ENCODE measurements around the gene C1orf159.

C1orf159 gene

DNA sequence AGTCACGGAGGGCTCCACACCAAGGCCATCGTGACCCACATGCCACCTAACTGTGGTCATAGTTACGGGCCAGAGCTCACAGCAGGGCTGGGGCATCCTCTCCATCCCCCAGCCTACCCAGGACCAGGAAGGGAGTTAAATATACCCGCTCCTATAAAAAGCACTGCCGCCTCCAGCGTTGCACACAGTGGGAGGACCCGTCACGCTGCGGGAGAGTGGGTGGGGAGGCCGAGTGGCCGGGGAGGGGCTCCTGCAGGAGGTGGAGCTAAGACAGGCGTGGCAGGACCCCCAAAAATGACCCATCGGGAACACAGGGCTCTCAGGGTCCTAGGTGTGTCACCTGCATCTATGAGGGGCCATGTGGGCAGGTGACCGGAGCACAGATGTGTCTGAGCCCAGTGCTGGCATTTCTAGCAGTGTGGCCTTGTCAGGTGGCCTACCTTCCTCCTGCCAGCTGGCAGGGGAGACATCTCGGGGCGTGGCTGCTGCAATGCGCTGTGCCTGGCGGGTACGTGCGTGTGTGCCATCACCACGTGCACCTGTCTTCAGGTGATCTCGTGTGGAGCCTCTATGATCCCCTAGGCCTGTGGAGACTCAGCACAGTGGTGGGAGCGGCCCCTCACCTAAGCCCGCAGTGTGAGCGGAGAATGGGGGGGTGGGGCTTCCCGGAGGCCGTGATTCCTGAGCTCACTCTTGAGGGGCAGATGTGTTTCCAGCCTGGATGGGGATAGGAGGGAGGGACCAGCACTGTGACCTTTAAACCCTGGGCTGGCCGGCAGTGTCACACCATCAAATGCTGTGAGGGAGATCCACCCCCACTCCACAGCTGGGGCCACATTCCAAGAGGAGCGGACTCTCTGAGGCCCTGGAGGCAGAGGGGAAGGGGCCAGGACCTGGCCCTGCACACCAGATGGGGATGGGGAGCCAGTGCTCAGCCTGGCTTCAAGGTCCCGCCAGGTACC is 78.2 kb downstream of the C1orf159 start:
- Histone ChIP-seq H3K9me3 (ENCODE audit: insufficient read depth, low read length, severe bottlenecking) (no peaks in the 10 kb centered on the region), H2AFZ (ENCODE audit: low read depth, low read length) (no peak overlapping the region), H3K4me3 (ENCODE audit: low read depth in 1 of 2, low read length in 2 of 2) (no peak overlapping the region), H4K20me1 (ENCODE audit: insufficient read depth, low read length) (peaks cover 73% of the 10 kb centered on the region), H3K27ac (ENCODE audit: low read length) (no peak overlapping the region), H3K36me3 (ENCODE audit: insufficient read depth, low read length) (no peaks in the 10 kb centered on the region), H3K79me2 (ENCODE audit: insufficient read depth, low read length) (no peaks in the 10 kb centered on the region), H3K27me3 (ENCODE audit: insufficient read depth, low read length, poor library complexity) (peaks cover 21% of the 10 kb centered on the region), H3K4me2 (ENCODE audit: insufficient read depth, low read length) (no peak overlapping the region), H3K9ac (ENCODE audit: low read depth, low read length) (no peak overlapping the region), H3K4me1 (ENCODE audit: insufficient read depth, low read length) (peaks cover 24% of the 10 kb centered on the region)
- ATAC-seq (ENCODE audit: insufficient read depth, low read depth) (no peak), DNase-seq (no peak)
- no peak for TF ChIP-seq EZH2 (IDR thresholded peaks at IDR 0.05; ENCODE audit: borderline replicate concordance, low read depth, low read length, severe bottlenecking)
- TF ChIP-seq, protein P1, sequence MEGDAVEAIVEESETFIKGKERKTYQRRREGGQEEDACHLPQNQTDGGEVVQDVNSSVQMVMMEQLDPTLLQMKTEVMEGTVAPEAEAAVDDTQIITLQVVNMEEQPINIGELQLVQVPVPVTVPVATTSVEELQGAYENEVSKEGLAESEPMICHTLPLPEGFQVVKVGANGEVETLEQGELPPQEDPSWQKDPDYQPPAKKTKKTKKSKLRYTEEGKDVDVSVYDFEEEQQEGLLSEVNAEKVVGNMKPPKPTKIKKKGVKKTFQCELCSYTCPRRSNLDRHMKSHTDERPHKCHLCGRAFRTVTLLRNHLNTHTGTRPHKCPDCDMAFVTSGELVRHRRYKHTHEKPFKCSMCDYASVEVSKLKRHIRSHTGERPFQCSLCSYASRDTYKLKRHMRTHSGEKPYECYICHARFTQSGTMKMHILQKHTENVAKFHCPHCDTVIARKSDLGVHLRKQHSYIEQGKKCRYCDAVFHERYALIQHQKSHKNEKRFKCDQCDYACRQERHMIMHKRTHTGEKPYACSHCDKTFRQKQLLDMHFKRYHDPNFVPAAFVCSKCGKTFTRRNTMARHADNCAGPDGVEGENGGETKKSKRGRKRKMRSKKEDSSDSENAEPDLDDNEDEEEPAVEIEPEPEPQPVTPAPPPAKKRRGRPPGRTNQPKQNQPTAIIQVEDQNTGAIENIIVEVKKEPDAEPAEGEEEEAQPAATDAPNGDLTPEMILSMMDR (IDR thresholded peaks at IDR 0.05; ENCODE audit: borderline replicate concordance, extremely low read depth, low read length, poor library complexity, severe bottlenecking) = no peak

DNA sequence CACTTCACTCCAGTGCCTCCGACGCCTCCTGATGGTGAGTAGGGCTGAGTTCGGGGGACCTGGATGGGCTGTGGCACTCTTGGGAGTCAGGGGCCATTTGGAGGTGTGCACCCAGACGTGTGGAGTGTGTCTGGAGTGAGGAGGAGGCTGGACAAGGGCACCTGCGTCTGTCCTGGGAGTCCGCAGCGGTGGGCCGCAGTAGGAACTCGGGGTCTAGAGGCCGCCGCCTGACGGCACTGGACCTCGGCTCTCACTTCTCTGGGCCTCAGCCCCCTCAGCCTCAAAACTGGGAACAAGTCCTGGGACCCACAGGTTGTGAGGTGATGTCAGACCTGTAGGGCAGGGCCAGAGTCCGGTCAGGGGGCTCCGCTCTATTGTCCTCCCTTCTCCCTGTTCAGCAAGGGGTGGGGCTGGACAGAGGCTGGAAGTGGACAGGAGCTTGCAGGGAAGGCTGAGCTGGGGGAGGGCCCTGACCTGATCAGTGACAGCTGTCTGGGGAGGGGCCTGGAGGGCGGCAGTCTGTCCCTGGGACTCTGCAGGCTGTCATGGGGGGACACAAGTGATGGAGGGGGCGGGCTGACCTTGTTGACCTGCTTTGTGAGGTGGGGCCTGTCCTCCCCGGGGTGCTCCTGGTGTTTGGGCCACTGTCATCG is 80.5 kb downstream of the C1orf159 start:
- H3K4me1 ChIP-seq (ENCODE audit: insufficient read depth, low read length) = peaks cover 22% of the 10 kb centered on the region
- no peaks in the 10 kb centered on the region for H3K79me2 ChIP-seq (ENCODE audit: insufficient read depth, low read length)
- no peaks in the 10 kb centered on the region for H3K9me3 ChIP-seq (ENCODE audit: insufficient read depth, low read length, severe bottlenecking)
- peaks cover 19% of the 10 kb centered on the region for H3K27me3 ChIP-seq (ENCODE audit: insufficient read depth, low read length, poor library complexity)
- H2AFZ ChIP-seq (ENCODE audit: low read depth, low read length) = no peak overlapping the region
- DNase-seq (no peak), ATAC-seq (ENCODE audit: insufficient read depth, low read depth) (no peak)
- no peak overlapping the region for H3K27ac ChIP-seq (ENCODE audit: low read length)
- no peak for TF ChIP-seq EZH2 (IDR thresholded peaks at IDR 0.05; ENCODE audit: borderline replicate concordance, low read depth, low read length, severe bottlenecking)
- TF ChIP-seq, protein P1 (IDR thresholded peaks at IDR 0.05; ENCODE audit: borderline replicate concordance, extremely low read depth, low read length, poor library complexity, severe bottlenecking) = no peak
- H3K4me3 ChIP-seq (ENCODE audit: low read depth in 1 of 2, low read length in 2 of 2) = no peak overlapping the region
- H3K4me2 ChIP-seq (ENCODE audit: insufficient read depth, low read length) = no peak overlapping the region
- H3K9ac ChIP-seq (ENCODE audit: low read depth, low read length) = no peak overlapping the region
- no peaks in the 10 kb centered on the region for H3K36me3 ChIP-seq (ENCODE audit: insufficient read depth, low read length)
- peaks cover 78% of the 10 kb centered on the region for H4K20me1 ChIP-seq (ENCODE audit: insufficient read depth, low read length)

DNA sequence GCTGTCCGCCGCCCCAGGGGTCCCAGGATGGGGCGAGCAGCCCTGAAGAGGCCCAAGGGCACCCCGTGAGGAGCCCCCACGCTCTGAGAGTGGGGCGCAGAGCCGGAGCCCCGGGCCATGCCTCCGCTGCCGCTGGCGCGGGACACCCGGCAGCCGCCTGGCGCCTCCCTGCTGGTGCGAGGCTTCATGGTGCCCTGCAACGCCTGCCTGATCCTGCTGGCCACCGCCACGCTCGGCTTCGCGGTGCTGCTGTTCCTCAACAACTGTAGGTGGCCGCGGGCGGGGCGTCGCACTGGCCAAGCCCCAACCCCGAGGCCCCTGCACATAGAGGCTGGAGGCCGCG is 81.5 kb downstream of the C1orf159 start:
- TF ChIP-seq EZH2 (IDR thresholded peaks at IDR 0.05; ENCODE audit: borderline replicate concordance, low read depth, low read length, severe bottlenecking) = no peak
- TF ChIP-seq, protein P1 (IDR thresholded peaks at IDR 0.05; ENCODE audit: borderline replicate concordance, extremely low read depth, low read length, poor library complexity, severe bottlenecking) = no peak
- Histone ChIP-seq H3K79me2 (ENCODE audit: insufficient read depth, low read length) (no peaks in the 10 kb centered on the region), H3K4me1 (ENCODE audit: insufficient read depth, low read length) (peaks cover 13% of the 10 kb centered on the region), H3K27ac (ENCODE audit: low read length) (no peak overlapping the region), H2AFZ (ENCODE audit: low read depth, low read length) (no peak overlapping the region), H3K4me2 (ENCODE audit: insufficient read depth, low read length) (no peak overlapping the region), H3K27me3 (ENCODE audit: insufficient read depth, low read length, poor library complexity) (peaks cover 8% of the 10 kb centered on the region), H3K36me3 (ENCODE audit: insufficient read depth, low read length) (no peaks in the 10 kb centered on the region), H3K9ac (ENCODE audit: low read depth, low read length) (no peak overlapping the region), H4K20me1 (ENCODE audit: insufficient read depth, low read length) (peaks cover 68% of the 10 kb centered on the region), H3K4me3 (ENCODE audit: low read depth in 1 of 2, low read length in 2 of 2) (no peak overlapping the region), H3K9me3 (ENCODE audit: insufficient read depth, low read length, severe bottlenecking) (no peaks in the 10 kb centered on the region)
- no peak for DNase-seq
- no peak for ATAC-seq (ENCODE audit: insufficient read depth, low read depth)

Measured in DND-41 (cell line).